GM21515 (cell line): ENCODE measurements around the gene SYN1.
"Not testable (repeated sequence)": the region's sequence is repeated elsewhere in the genome, so short reads cannot be mapped to it uniquely, and the experiment has no call there.

Experiments used
- ATAC-seq: cut with Tn5 transposase; IDR thresholded peaks from one replicate; pipeline ENCODE4 v1.9.1; 2021; ENCODE audit not compliant: unreplicated experiment

SYN1 gene

DNA sequence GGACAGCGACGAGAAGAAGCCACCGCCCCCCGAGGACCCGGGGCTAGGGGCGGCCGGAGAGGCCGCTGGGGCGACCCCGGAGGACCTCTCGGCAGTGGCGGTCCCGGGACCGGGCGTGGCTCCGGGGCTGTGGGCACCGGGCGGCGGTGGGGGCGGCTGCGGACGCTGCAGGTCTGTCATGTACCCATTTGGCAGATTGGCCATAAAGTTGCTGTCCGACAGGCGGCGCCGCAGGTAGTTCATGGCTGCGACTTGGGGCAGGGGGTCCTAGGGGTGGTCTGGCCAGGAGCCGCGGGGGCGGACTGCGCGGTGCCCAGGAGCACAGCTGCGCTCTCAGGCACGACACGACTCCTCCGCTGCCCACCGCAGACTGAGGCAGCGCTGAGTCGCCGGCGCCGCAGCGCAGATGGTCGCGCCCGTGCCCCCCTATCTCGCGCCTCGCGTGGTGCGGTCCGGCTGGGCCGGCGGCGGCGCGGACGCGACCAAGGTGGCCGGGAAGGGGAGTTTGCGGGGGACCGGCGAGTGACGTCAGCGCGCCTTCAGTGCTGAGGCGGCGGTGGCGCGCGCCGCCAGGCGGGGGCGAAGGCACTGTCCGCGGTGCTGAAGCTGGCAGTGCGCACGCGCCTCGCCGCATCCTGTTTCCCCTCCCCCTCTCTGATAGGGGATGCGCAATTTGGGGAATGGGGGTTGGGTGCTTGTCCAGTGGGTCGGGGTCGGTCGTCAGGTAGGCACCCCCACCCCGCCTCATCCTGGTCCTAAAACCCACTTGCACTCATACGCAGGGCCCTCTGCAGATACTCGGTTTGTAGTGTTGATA lies at the start of gene SYN1:
SYN1 (minus strand) TSS at position 372 of the 817 bp plus-strand sequence; CDS start at position 243, 129 bp downstream.
- peak; percentile 80 for ATAC-seq

GRCh38 chrX:47665797-47666196 lies 46.1 kb upstream of the SYN1 start:
- ATAC-seq = not testable (repeated sequence)

GRCh38 chrX:47664737-47665136 lies 45.1 kb upstream of the SYN1 start:
- no peak for ATAC-seq

DNA sequence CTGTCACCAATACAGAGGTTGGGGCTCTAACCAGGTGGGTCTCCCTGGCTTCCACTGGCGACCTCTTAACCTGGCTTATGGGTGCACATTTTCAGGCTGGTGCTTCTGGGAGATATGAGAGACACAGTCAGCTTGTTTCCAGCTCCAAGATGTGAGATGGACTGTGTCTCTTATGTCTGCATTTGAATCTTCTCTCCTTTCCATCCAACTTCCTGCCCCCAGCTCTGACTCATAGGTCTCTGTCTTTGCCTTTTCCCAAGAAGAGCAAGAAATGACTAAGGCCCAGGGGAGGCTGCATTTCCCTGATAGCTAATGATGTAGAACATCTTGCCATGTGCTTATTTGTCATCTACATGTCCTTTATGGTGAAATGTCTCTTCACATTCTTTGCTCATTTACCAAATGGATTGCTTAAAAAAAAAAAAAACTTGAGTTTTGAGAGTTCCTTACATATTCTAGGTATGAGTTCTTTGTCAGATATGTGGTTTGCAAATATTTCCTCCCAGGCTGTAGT lies 42.5 kb upstream of the SYN1 start:
- no peak for ATAC-seq

GRCh38 chrX:47661539-47661938 lies 41.9 kb upstream of the SYN1 start:
- ATAC-seq = no peak

- ATAC-seq = no peak
Measured at GRCh38 chrX:47659421-47659726, 39.7 kb upstream of the SYN1 start.

GRCh38 chrX:47658684-47659420 lies 39.2 kb upstream of the SYN1 start, which contains the start of gene UXT:
Gene UXT, minus strand, starts transcription at chrX:47659180. Its CDS starts 253 bp downstream, at chrX:47658927.
- peak; percentile 76 for ATAC-seq

GRCh38 chrX:47658301-47658683 lies 38.6 kb upstream of the SYN1 start:
- ATAC-seq = no peak

- peak; percentile 10 for ATAC-seq
Measured at GRCh38 chrX:47651043-47651905, 31.6 kb upstream of the SYN1 start.

DNA sequence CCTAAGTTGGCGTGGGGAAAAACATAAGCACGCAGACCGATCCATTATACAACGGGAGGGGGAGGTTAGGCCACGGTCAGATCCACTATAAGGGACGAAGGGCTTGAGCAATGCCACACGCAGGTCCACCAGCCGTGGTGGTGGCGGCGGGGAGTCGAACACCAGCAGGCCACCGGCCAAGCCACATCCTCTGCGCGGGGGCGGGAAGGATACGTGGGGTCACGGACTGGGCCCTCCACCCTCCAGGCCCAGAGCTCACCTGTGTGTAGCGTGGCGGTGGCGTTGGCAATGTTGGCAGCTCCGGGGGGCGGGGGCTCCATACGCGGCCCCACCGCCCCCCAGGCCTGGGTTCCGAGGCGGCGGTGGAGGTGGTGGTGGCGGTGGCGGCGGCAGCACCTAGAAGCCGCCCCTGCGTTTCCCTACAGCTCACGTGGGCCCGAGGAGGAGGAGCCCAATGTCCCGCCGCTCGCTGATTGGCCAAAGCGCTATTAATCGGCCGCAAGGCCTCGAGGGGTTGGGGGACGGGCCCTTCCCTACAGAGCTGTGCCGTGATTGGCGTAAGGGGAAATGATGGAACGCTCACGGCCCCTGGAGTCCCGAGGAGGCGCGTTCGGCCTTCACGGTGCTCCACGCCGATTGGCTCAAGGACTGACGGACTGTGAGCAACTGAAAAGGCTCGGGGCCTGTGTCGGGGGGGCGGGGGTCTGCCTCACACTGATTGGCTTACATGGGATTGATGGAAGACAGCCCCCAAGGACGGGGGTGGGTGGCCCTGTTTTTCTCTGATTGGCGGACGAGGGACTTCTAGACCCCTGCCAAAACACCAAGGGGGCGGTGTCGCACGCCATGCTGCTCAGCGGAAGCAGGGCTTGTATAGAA lies 30.7 kb upstream of the SYN1 start, which contains the start of gene ELK1:
ELK1 (minus strand) TSS at position 400 of the 879 bp plus-strand sequence. CDS start 9,122 bp downstream, outside the sequence.
- ATAC-seq = peak; percentile 86

GRCh38 chrX:47649781-47650163 lies 30.1 kb upstream of the SYN1 start:
- no peak for ATAC-seq

GRCh38 chrX:47649271-47649670 lies 29.6 kb upstream of the SYN1 start:
- no peak for ATAC-seq

DNA sequence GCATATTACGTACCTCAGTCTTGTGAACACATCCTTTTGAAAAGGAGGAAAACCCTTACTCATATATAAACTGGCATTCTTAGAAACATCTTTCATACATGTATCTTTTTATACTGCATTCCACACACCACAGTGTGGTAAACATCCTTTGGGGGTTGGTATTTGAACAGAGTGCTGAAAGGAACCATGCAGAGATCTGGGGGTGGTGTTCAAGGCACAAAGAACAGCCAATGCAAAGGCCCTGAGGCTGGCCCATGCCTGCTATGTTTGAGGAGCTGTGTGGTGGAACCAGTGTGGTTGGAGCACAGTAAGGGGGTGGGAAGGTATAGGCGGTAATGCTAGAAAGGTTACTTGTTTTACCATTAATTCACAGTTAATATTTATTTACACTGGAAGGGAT lies 28.7 kb upstream of the SYN1 start:
- ATAC-seq = no peak

- no peak for ATAC-seq
Measured at GRCh38 chrX:47646636-47647035, 27.0 kb upstream of the SYN1 start.

GRCh38 chrX:47645530-47645929 lies 25.9 kb upstream of the SYN1 start:
- ATAC-seq = no peak

GRCh38 chrX:47644557-47645091 lies 25.0 kb upstream of the SYN1 start:
- no peak for ATAC-seq

- no peak for ATAC-seq
Measured at GRCh38 chrX:47643926-47644325, 24.3 kb upstream of the SYN1 start.

- ATAC-seq = no peak
Measured at GRCh38 chrX:47638816-47639215, 19.2 kb upstream of the SYN1 start.

- peak; percentile 64 for ATAC-seq
Measured at GRCh38 chrX:47637546-47638195, 18.0 kb upstream of the SYN1 start.
